GM19324 (cell line): Measurements from ENCODE around the gene PLEKHG4B.
"Not testable (repeated sequence)": the region's sequence is repeated elsewhere in the genome, so short reads cannot be mapped to it uniquely, and the experiment has no call there.

Experiments
- ATAC-seq: cut with Tn5 transposase; IDR thresholded peaks from one replicate; pipeline ENCODE4 v1.9.1; 2021; ENCODE audit warnings: mild to moderate bottlenecking, moderate library complexity; ENCODE audit not compliant: unreplicated experiment, low FRiP score

The PLEKHG4B gene

DNA sequence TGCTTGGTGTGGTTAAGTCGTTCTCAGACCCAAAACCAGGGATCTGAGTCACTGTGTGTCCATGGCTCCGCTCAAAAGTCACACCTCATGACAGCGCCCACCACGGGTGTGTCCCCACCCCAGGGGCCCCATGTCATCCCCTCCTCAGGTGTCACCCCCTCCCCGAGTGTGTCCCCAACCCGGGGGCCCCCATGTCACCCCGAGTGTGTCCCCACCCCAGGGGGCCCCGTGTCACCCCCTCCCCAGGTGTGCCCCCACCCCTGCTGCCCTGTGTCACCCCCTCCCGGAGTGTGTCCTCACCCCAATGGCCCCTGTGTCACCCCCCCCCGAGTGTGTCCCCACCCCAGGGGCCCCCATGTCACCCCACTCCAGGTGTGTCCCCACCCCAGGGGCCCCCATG, 104.4 kb downstream of the PLEKHG4B start:
- ATAC-seq = no peak

DNA sequence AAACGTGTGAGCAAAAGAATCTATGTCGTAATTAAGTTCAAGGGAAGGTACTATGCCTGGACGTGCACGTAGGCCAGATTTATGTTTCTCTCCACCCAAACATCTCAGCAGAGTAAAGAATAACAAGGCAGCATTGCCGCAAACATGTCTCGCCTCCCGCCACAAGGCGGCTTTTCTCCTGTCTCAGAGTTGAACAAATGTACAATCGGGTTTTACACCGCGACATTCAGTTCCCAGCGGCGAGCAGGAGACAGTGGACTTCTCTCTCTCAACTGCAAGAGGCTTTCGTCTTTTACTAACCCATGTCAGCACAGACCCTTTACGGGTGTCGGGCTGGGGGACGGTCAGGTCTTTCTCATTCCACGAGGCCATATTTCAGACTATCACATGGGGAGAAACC, 105.1 kb downstream of the PLEKHG4B start:
- not testable (repeated sequence) for ATAC-seq

DNA sequence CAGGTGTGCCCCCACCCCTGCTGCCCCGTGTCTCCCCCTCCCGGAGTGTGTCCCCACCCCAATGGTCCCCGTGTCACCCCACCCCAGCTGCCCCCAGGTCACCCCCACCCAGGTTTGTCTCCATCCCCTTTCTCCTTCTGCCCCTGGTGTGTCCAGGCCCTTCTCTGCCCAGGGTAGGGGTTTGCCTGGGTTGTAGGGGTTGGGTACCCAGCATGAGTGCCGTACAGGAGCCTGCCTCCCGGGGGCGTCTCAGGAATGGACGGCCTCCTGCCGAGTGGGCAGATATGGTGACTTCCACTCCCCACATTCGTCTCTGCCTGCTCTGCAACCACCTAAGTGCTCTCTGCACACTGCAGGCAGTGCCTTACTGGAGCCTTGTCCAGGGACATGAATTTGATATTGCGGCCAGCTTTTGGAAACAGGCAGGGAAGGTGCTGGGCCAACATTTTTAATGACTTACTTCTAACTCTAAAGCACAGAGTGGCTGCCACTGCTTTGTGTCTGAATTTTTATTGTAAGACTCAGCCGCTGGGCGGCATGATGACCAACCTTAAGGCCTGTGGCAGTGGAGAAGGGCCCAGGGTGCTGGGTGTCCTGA, 106.0 kb downstream of the PLEKHG4B start:
- ATAC-seq = no peak

DNA sequence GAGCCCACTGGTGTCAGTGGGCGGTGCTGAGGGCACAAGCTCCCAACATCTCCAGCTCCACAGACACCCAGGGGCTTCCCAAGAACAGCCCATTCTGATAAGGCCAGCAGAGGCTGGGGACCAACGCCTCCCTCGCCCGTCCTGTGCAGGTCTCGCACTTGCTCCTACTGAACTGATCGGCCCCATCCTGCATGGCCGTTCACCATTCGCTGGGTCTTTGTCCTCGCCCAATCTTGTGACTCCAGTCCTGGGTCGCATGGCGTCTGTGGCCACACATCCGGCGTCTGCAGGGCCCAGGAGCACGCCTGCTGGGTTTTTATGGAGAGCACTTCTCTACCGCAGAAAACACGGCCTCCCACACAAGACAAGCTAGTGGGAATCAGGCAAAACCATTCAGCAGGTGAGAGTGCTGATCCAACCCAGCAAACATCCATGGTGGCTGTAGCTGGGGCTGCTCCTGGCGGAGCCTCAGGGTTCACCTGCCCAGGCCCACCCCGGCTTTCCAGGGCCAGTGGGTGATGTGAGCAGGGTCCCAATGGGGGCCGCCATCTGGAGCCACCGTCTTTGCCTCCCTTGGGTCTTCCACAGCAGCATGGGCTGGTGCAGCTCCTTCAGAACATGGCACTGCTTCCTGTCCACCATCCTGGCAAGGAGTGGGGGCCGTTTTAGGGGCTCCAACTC, 106.7 kb downstream of the PLEKHG4B start:
- ATAC-seq = no peak

DNA sequence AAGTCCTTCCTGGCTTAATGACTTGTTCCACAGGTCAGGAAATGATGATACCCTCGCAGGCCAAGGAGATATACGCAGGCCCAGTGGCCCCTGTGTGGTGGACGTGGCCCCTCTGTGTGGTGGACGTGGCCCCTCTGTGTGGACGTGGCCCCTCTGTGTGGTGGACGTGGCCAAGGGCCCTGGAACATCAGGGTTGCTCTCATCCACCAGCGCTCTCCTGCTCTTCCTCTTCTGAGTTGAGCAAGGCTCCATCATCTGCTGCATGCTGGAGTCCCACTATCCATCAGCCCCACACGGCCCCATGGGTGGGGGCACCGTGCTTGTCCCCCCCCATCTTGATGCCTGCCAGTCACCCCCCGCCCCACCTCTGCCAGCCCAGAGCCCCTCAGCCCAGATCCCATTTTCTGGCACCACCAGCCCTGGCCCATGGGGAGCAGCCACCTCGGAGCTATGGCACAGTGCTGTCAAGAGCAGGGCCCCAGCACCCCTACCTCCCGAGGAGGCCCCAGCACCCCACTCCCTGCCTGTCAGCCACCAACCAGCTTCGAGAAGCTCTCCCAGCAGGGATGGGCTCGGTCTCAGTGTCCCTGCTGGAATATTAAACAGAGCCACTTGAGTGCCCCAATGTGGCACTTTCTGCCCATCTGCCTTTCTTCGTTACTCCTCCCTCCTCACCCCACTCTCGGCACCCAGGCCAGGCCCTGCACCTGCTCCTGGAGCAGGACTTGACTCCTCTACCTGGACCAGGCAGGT, 107.4 kb downstream of the PLEKHG4B start:
- no peak for ATAC-seq

DNA sequence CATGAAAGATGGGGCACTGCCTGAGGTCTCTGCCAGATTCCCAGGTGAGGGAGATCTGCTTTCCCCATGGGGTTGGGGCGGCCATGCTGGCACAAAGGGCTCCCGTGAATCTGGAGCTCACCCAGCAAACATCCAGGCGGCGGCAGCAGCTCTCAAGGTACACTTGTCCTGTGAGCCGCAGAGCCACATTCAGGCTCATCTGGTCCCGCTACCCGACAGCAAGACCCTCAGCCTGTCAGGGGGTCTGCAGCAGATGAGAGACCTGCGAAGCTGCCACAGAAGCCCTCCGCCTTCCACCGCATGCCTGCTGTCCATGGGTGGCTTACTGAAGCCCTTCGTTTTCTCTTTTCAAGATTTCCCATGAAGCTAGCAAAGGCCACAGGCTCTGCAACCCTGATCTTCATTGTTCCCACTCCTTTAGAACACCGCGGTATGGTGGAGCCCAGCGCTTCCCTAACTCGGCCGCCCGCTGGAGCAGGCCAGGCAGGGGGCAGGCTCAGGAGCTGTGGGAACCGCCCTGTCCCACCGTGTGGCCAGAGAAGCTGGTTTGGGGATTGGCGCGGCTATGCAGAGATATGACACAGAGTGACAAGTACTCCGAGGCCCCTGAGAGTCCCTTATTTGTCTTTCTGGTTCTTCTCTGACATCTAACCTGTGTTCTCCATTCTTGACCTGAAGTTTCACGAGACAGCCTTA, 108.1 kb downstream of the PLEKHG4B start:
- ATAC-seq = no peak

DNA sequence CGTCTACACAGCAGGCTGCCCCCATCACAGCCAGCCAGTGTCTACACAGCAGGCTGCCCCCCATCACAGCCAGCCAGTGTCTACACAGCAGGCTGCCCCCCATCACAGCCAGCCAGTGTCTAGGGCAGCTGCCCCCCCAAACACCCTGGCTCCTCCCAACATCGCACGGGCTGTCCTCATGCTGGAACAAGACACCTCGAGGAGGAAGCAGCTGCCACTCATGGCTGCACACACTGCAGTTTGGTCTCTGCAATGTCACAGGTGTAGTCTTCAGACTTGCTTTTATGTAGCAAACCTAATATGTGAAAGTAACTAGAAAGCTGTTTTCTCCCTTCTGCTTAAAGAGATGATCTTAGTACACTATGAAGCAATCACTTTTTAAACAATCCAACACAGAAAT, 109.0 kb downstream of the PLEKHG4B start:
- ATAC-seq = no peak

DNA sequence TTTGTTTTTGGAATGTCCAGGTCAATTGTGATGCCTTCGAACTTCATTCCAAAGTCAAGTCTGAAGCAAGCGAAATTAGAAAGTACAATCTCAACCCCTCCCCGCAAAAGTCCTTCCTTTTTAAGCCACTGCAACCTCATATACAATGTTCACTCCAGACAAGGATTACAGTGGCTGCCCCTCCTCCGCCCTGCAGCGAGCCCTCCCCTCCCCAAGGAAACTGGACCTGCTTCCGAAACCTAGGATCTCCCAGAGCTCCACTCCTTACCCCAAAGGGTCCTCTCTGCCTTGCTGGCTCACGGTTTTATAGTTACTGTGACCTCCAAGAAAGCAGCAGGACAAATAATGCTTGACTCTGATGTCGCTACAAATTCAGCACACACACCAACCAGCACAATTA, 109.7 kb downstream of the PLEKHG4B start:
- ATAC-seq = no peak

DNA sequence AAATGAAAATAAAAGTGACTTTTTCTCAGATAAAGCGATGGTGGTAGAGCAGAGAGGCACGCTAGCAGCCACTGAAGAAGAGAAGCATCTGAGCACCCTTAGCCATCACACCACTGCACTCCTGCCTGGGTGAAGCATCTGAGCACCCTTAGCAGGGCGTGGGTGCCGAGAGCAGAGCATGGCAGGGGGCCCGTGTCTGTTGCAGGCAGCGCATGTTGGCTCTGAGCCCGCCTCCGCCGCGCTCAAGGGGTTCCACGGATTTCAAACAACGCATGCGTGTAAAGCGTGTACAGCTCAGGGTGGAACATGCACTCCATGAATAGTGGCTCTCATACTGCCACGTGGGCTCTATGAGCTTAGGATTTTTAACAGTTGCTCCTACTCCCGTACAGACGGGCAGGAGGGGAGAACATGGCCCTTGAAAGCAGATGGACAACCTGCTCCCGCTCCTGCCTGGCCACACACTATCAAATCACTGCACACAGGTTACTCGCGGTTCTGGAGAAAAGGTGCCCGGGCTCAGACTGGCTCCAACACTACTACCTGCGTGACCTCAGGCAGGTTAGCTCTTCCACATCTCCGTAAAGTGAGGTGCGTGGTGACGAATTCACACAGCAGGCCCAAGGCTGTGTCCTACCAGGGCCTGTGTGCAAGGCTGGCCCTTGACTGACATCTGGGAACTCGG, 111.4 kb downstream of the PLEKHG4B start:
- no peak for ATAC-seq

DNA sequence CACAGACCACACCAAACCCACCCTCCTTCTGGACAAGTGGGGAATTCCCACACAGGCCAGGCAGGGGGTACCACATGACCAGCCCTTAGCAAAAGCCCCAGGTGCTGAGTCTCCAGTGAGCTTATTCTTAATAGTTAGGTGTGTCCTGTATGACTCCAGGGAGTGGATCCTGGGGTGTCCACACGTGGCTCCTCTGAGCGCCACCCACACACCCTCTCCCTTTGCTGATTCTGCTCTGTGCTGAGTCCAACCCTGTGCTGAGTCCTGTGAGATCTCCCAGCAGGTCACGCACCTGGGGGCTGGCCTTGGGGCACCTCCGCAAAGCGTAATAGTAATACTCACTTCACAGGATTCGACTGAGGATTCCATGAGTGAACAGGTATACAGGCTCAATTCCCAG, 112.0 kb downstream of the PLEKHG4B start:
- ATAC-seq = no peak

DNA sequence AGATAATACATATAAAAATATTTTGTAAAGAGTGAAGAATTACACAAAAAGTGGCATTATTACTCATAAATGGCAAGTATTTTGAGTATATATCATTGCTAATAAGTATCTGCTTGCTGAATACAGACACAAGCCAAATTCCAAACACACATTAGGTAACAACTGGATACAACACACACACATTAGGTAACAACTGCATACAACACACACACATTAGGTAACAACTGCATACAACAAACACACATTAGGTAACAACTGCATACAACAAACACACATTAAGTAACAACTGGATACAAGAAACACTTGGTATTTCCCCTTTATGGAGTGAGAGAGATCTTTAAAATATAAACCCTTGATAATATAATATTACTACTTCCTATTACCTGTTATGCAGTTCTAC, 112.5 kb downstream of the PLEKHG4B start:
- no peak for ATAC-seq

DNA sequence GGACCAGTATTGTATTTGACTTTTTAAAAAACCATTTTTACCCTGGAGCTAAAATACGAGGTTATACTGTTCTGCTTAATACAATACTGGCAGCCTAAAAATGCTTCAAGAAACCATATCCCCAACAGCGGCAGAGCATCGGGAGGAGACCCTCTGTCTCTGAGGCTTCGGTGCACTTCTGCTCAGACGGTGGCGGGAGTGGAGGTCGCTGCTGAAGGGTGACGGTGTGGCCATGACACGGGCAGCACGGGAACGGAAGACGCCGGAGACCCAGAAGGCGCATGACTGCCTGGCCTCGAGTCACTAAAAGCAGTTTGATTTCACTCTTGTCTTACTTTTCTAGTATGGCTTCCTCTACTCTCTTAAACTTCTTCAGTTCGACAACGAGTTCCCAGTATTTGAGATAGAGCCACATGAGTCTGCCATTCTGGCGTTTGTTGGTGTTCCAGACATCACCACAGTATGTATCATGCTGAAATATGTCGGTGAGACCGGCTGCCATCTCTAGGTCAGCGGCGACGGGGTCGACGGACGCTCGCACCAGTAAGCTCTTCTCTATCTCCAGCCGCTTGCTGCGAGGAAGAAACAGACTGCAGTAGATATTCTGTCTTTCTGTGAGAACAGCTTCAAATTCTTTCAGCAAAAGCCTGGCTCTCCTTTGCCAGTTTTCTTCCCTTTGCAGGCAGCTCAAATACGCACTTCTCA, 113.2 kb downstream of the PLEKHG4B start:
- ATAC-seq = no peak

DNA sequence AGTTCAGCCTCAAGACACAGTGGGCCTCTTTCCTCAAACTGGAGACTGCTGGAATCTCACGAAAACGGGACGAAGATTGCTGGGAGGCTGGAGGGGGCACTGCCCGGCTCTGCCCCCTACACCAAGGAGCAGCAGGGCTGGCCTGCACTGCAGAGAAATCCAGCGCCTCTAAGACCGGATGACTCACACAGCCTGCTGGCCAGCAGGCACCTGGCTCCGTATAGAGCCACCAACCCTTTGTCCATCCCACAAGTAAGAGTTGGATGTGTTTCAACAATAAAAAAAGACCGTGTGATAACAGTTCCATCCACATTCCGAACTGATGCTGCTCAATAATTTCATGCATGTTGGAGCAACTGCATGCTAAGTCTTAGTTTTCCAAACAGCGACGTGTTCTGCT, 114.4 kb downstream of the PLEKHG4B start:
- ATAC-seq = no peak

DNA sequence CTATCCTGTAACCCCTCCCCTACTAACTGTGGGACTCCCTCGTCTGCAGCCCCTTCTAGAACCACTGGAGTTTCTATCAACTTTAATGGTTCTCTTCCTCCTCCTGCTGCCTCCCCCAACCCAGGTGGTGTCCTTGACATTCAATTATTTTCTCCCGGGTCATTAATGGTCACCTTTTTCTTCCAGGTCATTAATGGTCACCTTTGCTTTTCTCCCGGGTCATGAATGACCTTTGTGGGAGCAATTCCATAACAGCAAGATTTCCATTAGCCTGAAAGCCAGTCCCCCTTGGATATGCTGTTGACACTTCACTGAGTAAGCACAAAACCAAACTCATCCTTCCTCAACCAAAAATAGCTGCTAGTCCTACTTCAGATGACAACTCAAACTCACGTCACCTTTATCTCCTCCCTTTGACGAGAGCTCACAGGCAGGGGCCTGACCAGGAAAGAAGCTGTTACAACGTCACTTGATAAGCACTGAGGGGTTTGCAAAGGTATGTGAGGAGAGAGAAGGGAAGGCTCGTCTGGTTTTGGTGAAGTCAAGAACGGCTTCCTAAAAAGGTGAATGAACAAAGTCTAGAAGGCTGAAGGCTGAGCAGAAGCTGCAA, 115.1 kb downstream of the PLEKHG4B start:
- ATAC-seq = no peak

DNA sequence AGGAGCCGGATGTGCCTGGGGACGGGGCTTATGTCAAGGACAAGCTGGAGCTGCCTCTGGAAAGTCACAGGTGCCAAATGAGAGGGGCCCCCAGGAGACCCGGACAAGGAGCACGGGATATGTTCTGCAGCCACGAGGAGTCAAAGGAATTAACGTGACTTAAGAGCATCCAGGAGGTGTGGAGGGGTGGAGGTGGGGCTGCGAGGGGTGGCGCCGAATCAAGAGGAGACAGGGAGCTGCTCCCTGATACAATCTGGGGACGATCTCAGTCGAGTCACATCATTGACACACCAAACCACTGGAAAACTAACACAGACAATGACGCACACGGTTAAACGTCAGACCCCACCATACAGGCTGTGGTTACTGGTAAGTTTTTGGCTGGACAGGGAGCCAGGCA, 115.6 kb downstream of the PLEKHG4B start:
- ATAC-seq = no peak

DNA sequence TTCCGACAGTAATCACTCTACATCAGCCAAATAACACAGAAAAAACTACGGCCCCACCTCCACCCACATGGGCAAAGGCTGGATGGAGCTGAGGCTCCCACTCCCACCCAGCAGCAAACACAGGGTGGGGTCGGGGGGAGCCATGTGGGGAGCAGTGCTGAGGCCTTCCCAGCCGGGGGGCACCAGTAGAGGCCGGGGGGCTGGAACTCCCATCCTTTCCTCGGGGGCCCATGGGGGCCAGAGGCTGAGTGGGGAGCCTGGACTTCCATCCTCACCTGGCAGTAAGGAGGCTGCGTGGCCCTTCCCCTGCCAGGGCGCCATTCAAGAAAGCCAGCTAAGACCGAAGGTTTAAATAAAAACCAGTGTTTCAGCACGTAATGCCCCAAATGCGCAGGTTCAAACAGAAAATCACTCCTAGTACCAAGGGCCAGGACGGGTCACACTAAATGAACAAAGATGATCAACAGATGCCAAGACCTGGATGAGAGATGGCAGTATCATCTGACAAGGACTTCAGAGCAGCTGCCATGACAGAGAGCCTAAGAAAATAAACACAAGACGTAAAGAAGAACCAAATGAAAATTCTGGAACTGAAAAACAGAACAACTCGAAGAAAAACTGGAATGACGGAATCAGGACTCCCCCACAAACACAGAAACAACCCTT, 116.6 kb downstream of the PLEKHG4B start:
- ATAC-seq = no peak

DNA sequence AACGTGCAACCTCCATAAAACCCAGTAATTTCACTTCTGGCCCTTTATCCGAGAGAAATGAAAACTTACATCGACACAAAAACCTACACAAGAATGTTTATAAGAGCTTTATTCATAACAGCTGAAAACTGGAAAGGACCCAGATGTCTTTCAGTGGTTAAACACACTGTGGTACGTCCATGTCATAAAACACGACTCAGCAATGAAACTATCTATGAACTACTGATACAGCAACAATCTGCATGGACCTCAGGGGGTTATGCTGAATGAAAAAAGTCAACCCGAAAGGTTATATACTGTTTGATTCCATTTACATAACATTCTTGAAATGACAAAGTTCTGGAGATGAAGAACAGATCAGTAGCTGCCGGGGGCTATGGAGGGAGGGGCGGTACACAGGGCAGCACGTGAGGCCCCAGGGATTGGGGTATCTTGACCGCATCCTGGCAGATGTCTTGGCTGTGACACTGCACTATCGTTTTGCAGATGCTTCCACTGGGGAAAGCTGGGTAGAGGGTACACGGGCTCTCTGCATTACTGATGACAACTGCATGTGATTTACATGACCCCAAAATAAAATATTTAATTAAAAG, 121.9 kb downstream of the PLEKHG4B start:
- ATAC-seq = no peak

DNA sequence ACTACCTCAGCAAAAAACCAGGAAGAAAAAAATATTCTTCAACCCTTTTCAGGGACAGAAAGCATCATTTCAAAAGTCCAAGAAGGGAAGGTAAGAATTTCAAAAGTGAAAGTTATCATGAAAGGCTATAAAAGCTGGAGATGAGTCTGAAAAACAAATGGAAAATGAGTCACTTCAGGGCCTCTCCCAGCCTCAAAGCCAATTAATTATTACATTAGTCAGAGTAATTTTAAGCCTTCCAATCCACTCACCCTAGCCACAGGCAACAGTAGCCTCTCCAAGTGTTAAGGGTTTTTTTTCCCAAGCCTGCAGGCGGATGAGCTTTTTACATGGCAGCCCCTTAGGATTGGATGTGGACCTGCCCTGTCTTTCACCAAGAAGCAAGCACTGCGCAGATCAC, 123.3 kb downstream of the PLEKHG4B start:
- ATAC-seq = not testable (repeated sequence)

DNA sequence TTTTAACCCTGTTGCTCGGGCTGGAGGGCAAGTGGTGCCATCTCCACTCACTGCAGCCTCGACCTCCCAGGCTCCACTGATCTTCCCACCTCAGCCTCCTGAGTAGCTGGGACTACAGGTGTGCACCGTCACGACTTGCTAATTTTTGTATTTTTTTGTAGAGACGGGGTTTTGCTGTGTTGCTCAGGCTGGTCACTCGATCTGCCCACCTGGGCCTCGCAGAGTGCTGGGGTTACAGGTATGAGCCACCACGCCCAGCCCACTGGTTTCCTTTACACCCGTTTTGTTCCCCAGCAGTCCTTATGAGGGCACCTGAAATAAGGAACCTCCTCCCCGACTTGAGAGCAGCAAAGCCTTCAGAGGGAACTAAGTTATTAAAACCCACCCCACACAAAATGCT, 124.1 kb downstream of the PLEKHG4B start:
- ATAC-seq = not testable (repeated sequence)
